Mononuclear cell (primary cell): ENCODE results near the gene TRIM66. TPM values are rescaled to one million over a fixed set of nuclear protein-coding genes. Genes with fewer than 3 reads are reported as not detected.

ENCODE experiments used
- H3K27me3 ChIP-seq: 2 replicates; pipeline ENCODE4 v1.6.0; 2011; ENCODE audit warnings: low read length, control low read depth; ENCODE audit not compliant: insufficient read depth
- H3K4me1 ChIP-seq: 2 replicates; pipeline ENCODE4 v1.5.1; 2011; ENCODE audit warnings: mild to moderate bottlenecking, low read length, control low read depth; ENCODE audit not compliant: insufficient read depth
- H3K4me3 ChIP-seq: 2 replicates; pipeline ENCODE4 v1.5.1; 2011; ENCODE audit warnings: mild to moderate bottlenecking, low read length, moderate library complexity
- H3K9me3 ChIP-seq: 2 replicates; pipeline ENCODE4 v1.5.1; 2011; ENCODE audit warnings: low read depth, mild to moderate bottlenecking, control low read depth, low read length
- total RNA-seq: library from RNA; depleted of rRNA; stranded (reverse); fragments of >200 nt; gene quantifications from one replicate; pipeline ENCODE4 v1.2.3, GENCODE V29; 2012

The TRIM66 gene, protein sequence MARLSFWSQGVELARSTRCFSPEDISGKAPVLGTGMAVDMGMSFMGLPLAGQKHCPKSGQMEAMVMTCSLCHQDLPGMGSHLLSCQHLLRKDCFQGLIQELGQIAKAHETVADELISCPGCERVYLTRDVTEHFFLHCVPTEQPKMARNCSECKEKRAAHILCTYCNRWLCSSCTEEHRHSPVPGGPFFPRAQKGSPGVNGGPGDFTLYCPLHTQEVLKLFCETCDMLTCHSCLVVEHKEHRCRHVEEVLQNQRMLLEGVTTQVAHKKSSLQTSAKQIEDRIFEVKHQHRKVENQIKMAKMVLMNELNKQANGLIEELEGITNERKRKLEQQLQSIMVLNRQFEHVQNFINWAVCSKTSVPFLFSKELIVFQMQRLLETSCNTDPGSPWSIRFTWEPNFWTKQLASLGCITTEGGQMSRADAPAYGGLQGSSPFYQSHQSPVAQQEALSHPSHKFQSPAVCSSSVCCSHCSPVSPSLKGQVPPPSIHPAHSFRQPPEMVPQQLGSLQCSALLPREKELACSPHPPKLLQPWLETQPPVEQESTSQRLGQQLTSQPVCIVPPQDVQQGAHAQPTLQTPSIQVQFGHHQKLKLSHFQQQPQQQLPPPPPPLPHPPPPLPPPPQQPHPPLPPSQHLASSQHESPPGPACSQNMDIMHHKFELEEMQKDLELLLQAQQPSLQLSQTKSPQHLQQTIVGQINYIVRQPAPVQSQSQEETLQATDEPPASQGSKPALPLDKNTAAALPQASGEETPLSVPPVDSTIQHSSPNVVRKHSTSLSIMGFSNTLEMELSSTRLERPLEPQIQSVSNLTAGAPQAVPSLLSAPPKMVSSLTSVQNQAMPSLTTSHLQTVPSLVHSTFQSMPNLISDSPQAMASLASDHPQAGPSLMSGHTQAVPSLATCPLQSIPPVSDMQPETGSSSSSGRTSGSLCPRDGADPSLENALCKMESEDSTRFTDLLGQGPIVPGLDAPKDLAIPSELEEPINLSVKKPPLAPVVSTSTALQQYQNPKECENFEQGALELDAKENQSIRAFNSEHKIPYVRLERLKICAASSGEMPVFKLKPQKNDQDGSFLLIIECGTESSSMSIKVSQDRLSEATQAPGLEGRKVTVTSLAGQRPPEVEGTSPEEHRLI (N-terminal part only)
- 5.6 TPM for total RNA-seq

GRCh38 chr11:8682303-8683114, at the start of gene TRIM66, which contains the start of gene RPL27A:
Gene TRIM66 (minus strand): TSS chr11:8682665. CDS start chr11:8672274, 10,391 bp downstream.
Gene RPL27A (plus strand): TSS chr11:8682792. CDS start chr11:8682814, 22 bp downstream.
- H3K4me3 ChIP-seq = peak within 1 kb of the TSS; percentile 95
- no peaks in the 10 kb centered on the region for H3K27me3 ChIP-seq
- H3K4me1 ChIP-seq = peaks cover 22% of the 10 kb centered on the region
- H3K9me3 ChIP-seq = no peaks in the 10 kb centered on the region

DNA sequence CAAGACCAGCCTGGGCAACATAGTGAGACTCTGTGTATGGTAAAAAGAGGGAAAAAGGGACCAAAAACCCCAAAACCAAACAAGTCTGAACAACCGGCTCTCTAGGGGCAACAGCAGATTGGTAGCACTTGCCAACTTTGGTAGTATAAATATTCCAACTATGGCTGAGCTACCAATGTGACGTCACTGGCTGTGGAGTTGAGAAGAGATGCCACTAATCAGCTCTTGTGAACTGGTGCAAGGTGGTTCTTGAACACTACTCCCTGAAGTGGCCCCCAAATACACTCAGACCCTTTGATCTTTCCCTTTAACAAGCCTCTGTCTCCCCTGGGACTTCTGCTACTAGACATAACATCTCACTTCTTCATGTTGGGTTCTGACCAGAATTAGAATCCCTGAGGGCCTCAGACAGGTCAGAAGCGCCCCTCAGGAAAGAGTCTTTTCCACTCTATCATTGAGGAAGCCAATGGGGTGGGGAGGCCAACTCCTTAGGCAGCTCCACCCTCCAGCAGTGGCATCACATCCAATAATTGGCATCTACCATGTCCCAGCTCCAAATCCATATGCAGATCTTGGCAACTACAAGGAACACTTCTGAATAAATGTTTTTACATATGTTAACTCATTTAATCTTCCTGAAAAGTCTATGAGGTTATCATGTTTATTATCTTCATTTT, 49.3 kb upstream of the TRIM66 start:
- peaks cover 16% of the 10 kb centered on the region for H3K4me1 ChIP-seq
- H3K4me3 ChIP-seq = no peak overlapping the region
- H3K27me3 ChIP-seq = no peaks in the 10 kb centered on the region
- no peaks in the 10 kb centered on the region for H3K9me3 ChIP-seq

- H3K4me3 ChIP-seq = no peak overlapping the region
- no peaks in the 10 kb centered on the region for H3K9me3 ChIP-seq
- no peaks in the 10 kb centered on the region for H3K27me3 ChIP-seq
- H3K4me1 ChIP-seq = peaks cover 16% of the 10 kb centered on the region
These were observed 48.2 kb upstream of the TRIM66 start for GRCh38 chr11:8730697-8731020.

DNA sequence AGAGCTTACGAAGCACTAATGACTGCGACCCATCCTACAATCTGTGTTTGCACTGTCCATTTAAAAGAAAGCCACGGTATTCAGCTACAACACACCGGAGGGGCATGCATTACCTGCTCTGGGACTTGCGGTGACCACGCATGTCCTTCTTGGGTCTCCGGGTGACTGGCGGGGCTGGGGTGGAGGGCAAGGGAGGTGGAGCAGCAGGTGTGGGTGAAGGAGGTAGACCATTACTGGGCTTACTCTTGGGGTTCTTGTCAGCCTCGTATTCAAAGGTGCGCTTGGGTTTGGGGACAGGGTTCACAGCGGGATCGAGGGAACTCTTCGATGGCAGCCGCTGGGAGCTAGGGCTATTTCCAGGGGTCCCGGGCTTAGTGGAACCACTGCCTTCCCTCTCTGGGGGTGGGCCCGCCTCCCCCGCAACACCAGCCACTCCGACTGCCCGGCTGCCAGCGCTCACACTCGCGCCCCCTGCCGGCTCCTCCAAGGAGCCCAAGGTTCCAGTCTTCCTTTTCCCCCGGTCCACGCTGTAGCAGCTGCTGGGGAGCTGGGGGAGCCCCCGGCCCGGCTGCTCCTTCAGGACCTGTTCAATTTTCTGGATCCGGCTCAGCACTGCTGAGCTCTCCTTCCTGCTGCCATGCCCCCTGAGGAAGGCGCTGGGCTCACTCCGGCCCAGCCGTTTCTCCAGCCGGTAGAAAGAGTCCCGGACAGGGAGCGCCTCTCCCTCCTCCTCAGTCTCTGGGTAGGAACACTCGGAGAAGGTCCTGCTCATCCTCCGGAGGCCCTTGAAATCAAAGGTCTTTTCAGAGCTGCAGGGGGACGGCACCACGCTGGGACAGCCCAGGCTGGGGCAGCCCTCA, 47.6 kb upstream of the TRIM66 start:
- no peaks in the 10 kb centered on the region for H3K9me3 ChIP-seq
- H3K4me3 ChIP-seq = no peak overlapping the region
- no peaks in the 10 kb centered on the region for H3K27me3 ChIP-seq
- H3K4me1 ChIP-seq = peaks cover 16% of the 10 kb centered on the region

GRCh38 chr11:8729067-8729466, 46.6 kb upstream of the TRIM66 start:
- Histone ChIP-seq H3K9me3 (no peaks in the 10 kb centered on the region), H3K4me3 (no peak overlapping the region), H3K4me1 (peaks cover 16% of the 10 kb centered on the region), H3K27me3 (no peaks in the 10 kb centered on the region)

DNA sequence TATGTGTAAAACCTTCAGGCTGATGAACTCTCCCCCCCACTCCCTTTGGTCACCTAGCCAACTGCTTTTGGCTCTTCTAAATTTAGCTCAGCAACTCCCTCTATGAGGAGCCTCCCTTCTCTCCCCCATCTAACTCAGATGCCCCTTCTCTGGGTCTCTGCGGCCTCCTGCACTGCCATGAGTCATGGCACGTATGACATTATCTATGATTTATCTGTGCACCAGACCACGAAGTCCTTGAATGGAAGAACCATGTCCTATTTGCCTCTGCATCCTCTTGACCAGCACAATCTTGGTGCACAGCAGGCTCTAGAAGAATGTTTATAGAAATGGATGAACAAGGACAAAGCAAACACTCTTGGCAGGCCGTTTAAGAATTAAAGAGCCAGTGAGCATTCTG, 46.1 kb upstream of the TRIM66 start:
- Histone ChIP-seq H3K4me3 (no peak overlapping the region), H3K9me3 (no peaks in the 10 kb centered on the region), H3K4me1 (peaks cover 16% of the 10 kb centered on the region), H3K27me3 (no peaks in the 10 kb centered on the region)

DNA sequence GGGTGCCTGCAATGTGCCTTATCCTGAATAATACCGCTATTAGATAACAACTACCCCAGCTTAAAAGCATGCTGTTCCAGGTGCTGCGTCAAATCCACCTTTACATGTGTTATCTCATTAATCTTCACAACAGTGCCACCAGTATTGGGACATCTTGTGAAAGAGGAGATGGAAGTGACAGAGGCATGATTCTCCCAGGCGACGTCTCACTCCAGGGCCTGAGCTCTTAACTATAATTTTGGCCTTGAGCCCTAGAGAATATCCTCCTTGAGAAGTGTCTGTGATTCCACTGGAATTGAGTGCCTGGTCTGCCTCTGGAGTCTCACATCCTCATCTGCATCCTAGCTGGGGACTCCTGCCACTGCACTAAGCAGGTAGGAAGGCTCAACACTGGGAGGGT, 43.9 kb upstream of the TRIM66 start:
- Histone ChIP-seq H3K27me3 (no peaks in the 10 kb centered on the region), H3K9me3 (no peaks in the 10 kb centered on the region), H3K4me1 (peaks cover 2% of the 10 kb centered on the region), H3K4me3 (no peak overlapping the region)

GRCh38 chr11:8724682-8725081, 42.2 kb upstream of the TRIM66 start:
- Histone ChIP-seq H3K4me3 (no peak overlapping the region), H3K9me3 (no peaks in the 10 kb centered on the region), H3K27me3 (no peaks in the 10 kb centered on the region), H3K4me1 (no peaks in the 10 kb centered on the region)

GRCh38 chr11:8723711-8724110, 41.2 kb upstream of the TRIM66 start:
- peaks cover under 1% of the 10 kb centered on the region for H3K4me1 ChIP-seq
- H3K9me3 ChIP-seq = no peaks in the 10 kb centered on the region
- H3K27me3 ChIP-seq = no peaks in the 10 kb centered on the region
- no peak overlapping the region for H3K4me3 ChIP-seq

GRCh38 chr11:8722809-8723208, 40.3 kb upstream of the TRIM66 start:
- H3K27me3 ChIP-seq = no peaks in the 10 kb centered on the region
- H3K4me1 ChIP-seq = peaks cover 8% of the 10 kb centered on the region
- no peak overlapping the region for H3K4me3 ChIP-seq
- no peaks in the 10 kb centered on the region for H3K9me3 ChIP-seq

DNA sequence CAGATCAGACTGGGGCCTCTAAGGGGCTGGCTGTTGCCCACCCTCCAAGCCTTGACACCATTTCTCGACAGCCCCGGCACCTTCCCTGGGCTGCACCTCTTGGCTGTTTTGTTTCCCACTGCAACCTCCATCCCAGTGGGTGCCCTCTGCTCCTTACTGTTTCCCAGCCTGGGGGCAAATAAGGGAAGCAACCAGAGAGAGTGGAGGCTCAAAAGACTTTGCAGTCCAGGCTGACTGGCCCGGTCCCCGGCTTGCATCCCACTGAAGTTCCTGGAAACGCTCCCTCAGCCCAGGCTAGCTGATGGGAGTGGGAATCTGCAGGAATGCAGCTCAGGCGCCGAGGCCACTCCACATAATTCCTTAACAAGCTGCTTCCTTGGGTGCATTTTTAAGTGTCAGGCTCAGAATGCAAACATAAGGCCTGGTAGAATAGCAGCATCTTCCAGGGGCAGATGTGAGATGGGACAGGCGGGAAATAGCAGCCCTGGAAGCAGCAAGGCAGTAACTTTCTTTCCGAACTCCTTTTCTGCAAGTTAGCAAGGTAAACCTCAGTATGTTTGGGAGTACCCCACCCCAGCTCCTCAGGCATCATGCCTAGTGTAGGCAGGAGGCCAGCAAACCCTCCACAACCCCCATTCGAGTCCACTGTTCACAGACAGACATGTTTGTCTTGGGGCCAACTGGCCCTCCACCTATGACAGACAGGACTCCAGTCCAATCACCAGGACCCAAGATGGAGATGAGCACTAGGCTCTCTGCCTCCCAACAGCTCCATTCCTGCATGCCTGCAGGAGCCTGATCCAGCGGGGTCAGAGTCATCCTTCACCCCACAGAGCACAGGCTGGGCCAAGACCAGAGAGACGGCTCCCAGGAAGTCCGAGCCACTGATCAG, 39.4 kb upstream of the TRIM66 start:
- Histone ChIP-seq H3K4me1 (peaks cover 12% of the 10 kb centered on the region), H3K4me3 (no peak overlapping the region), H3K9me3 (no peaks in the 10 kb centered on the region), H3K27me3 (no peaks in the 10 kb centered on the region)

GRCh38 chr11:8720868-8721608, 38.6 kb upstream of the TRIM66 start:
- H3K27me3 ChIP-seq = no peaks in the 10 kb centered on the region

More at GRCh38 chr11:8720868-8721608, 38.6 kb upstream of the TRIM66 start:
- H3K9me3 ChIP-seq = no peaks in the 10 kb centered on the region
- peaks cover 12% of the 10 kb centered on the region for H3K4me1 ChIP-seq
- H3K4me3 ChIP-seq = no peak overlapping the region
